ACC112 (cell line): ENCODE measurements around the gene SAP130.
"Not testable (repeated sequence)": the region's sequence is repeated elsewhere in the genome, so short reads cannot be mapped to it uniquely, and the experiment has no call there.

ENCODE experiments used
- H2AFZ ChIP-seq: fragments of 200-600 bp; sonication (generic); one replicate; pipeline ENCODE4 v1.6.0; 2017; ENCODE audit warnings: antibody characterized with exemption, low read length; ENCODE audit not compliant: unreplicated experiment
- H3K27ac ChIP-seq: fragments of 200-600 bp; sonication (generic); 2 replicates; pipeline ENCODE4 v1.5.1; 2014; ENCODE audit warnings: low read depth, mild to moderate bottlenecking, antibody characterized with exemption, low read length, moderate library complexity
- H3K27me3 ChIP-seq: fragments of 200-600 bp; sonication (generic); 2 replicates; pipeline ENCODE4 v1.6.1; 2014; ENCODE audit warnings: mild to moderate bottlenecking, antibody characterized with exemption, low read length, moderate library complexity, mixed read lengths; ENCODE audit not compliant: insufficient read depth
- H3K36me3 ChIP-seq: fragments of 200-600 bp; sonication (generic); 2 replicates; pipeline ENCODE4 v1.6.1; 2016; ENCODE audit warnings: mild to moderate bottlenecking, antibody characterized with exemption, low read length, moderate library complexity, mixed read lengths; ENCODE audit not compliant: insufficient read depth
- H3K4me1 ChIP-seq: fragments of 200-600 bp; sonication (generic); one replicate; pipeline ENCODE4 v1.6.1; 2016; ENCODE audit warnings: low read length, mixed read lengths; ENCODE audit not compliant: insufficient read depth, unreplicated experiment, control insufficient read depth
- H3K4me3 ChIP-seq: fragments of 200-600 bp; sonication (generic); 2 replicates; pipeline ENCODE4 v1.5.1; 2014; ENCODE audit warnings: mild to moderate bottlenecking, low read depth, low read length
- H3K79me2 ChIP-seq: fragments of 200-600 bp; sonication (generic); one replicate; pipeline ENCODE4 v1.6.0; 2016; ENCODE audit warnings: low read length; ENCODE audit not compliant: control insufficient read depth, unreplicated experiment, insufficient read depth

The SAP130 gene

DNA sequence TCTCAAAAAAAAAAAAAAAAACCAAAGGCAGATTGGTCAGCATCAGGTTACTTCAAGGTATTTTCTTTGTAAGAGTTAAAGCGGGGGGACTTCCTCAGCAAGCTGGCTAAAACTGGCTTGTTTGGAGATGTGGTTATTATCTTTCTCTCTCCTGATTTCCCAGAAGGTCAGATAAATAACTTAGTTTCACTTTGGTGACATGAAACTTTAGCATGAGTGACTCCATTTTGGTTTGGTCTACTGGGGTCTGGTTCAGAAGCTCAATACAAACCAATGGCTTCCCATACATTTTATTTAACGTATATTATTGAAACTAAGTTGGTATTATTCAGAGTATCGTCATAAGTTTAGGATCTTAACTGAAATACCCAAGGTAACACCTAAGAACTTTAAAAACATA is 100.5 kb downstream of the SAP130 start:
- Histone ChIP-seq H3K27ac (no peak overlapping the region), H3K4me1 (peaks cover 5% of the 10 kb centered on the region), H3K36me3 (no peaks in the 10 kb centered on the region), H3K79me2 (no peaks in the 10 kb centered on the region), H2AFZ (no peak overlapping the region), H3K4me3 (no peak overlapping the region), H3K27me3 (no peaks in the 10 kb centered on the region)

DNA sequence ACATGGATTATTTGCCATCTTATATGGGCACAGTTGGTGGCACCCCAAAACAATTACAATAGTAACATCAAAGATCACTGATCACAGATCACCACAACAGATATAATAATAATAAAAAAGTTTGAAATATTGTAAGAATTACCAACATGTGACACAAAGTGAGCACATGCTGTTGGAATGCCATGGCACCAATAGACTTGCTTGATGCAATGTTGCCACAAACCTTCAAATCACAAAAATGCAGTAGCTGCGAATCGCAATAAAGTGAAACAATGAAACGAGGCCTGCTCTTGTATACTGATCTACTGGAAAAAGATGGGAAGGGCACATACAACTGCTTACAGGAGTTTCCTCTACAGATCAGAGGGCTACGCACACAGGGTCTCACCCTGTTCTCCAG is 109.9 kb downstream of the SAP130 start:
- Histone ChIP-seq H3K79me2 (no peaks in the 10 kb centered on the region), H3K4me1 (no peaks in the 10 kb centered on the region), H3K27ac (no peak overlapping the region), H3K4me3 (no peak overlapping the region), H2AFZ (no peak overlapping the region), H3K27me3 (no peaks in the 10 kb centered on the region), H3K36me3 (no peaks in the 10 kb centered on the region)

DNA sequence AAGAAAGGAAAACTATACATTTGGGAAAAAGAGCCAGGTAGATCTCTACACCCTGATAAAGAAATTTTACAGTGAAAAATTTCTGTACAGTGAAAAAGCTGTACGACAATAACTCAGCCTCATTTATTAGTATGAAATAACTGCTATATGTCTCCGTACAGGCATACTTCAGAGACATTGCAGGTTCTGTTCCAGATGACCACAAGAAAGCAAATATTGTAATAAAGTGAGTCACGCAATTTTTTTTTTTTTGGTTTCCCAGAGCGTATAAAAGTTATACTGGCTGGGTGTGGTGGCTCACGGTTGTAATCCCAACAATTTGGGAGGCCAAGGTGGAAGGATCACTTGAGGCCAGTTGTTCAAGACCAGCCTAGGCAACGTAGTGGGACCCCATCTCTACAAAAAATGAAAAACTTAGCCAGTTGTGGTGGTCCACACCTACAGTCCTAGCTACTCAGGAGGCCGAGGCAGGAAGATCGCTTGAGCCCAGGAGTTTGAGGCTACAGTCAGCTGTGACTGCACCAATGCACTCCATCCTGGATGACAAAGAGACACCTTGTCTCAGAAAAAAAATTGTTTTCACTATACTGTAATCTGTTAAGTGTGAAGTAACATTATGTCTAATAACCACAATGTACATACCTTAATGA is 113.9 kb downstream of the SAP130 start:
- Histone ChIP-seq H2AFZ (no peak overlapping the region), H3K4me1 (no peaks in the 10 kb centered on the region), H3K36me3 (no peaks in the 10 kb centered on the region), H3K4me3 (no peak overlapping the region), H3K27ac (no peak overlapping the region), H3K79me2 (no peaks in the 10 kb centered on the region), H3K27me3 (no peaks in the 10 kb centered on the region)

DNA sequence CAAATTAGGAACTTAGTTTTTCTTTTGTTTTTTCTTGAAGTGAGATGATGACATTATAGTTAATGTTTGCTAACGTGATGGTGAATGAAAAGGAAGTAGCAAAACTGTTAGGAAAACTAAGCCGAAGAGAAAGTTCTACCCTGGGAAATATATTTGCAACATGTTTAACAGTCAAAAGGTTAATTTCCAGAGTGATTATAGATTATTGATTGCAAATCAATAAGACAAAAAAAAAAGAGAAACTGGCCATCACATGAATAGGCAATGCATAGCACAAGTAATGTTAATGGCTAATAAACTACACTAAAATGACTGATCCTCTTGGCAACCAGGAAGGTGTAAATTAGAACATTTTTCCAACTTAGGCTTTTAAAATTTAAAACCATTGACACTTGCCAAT is 116.1 kb downstream of the SAP130 start:
- Histone ChIP-seq H2AFZ (no peak overlapping the region), H3K36me3 (no peaks in the 10 kb centered on the region), H3K79me2 (no peaks in the 10 kb centered on the region), H3K27ac (no peak overlapping the region), H3K4me1 (no peaks in the 10 kb centered on the region), H3K4me3 (no peak overlapping the region), H3K27me3 (peaks cover 9% of the 10 kb centered on the region; the same call in 1 of the 2 replicates)

DNA sequence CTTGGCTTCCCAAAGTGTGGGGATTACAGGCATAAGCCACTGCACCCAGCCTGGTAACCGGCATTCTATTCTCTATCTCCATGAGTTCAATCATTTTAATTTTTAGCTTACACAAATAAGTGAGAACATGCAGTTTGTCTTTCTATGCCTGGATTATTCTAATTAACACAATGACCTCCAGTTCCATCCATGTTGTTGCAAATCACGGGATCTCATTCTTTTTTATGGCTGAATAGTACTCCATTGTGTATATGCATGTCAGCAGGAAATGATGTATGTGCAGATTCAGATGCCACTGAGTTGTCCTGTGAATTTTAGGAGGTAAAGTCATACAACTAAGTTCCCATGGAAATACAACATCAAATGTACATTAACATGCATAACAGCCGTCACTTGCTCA is 117.4 kb downstream of the SAP130 start:
- H3K4me3 ChIP-seq: no peak overlapping the region
- no peaks in the 10 kb centered on the region for H3K36me3 ChIP-seq
- H3K4me1 ChIP-seq: no peaks in the 10 kb centered on the region
- peaks cover 20% of the 10 kb centered on the region for H3K27me3 ChIP-seq
- H3K27ac ChIP-seq: no peak overlapping the region
- no peaks in the 10 kb centered on the region for H3K79me2 ChIP-seq
- no peak overlapping the region for H2AFZ ChIP-seq

DNA sequence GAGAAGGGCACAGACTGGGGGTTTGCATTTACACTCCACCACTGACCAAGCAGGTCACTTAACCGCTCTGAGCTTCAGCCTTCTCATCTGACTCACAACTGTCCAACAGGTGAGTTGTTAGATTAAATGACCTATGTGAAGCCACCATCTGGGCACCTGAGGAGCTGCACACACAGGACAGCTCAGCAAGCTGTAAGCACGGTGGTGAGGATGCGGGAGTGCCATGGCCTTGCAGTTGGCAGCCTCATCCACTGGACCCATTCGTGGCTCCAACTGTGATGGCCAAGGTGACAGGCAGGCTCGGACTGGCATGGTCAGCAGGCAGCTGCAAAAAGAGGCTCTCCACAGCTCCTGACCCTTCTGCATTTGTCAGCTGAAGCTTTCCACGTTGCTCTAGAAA is 118.8 kb downstream of the SAP130 start:
- Histone ChIP-seq H3K27me3 (peaks cover 21% of the 10 kb centered on the region), H3K79me2 (no peaks in the 10 kb centered on the region), H2AFZ (no peak overlapping the region), H3K4me3 (no peak overlapping the region), H3K27ac (no peak overlapping the region), H3K36me3 (no peaks in the 10 kb centered on the region), H3K4me1 (no peaks in the 10 kb centered on the region)

DNA sequence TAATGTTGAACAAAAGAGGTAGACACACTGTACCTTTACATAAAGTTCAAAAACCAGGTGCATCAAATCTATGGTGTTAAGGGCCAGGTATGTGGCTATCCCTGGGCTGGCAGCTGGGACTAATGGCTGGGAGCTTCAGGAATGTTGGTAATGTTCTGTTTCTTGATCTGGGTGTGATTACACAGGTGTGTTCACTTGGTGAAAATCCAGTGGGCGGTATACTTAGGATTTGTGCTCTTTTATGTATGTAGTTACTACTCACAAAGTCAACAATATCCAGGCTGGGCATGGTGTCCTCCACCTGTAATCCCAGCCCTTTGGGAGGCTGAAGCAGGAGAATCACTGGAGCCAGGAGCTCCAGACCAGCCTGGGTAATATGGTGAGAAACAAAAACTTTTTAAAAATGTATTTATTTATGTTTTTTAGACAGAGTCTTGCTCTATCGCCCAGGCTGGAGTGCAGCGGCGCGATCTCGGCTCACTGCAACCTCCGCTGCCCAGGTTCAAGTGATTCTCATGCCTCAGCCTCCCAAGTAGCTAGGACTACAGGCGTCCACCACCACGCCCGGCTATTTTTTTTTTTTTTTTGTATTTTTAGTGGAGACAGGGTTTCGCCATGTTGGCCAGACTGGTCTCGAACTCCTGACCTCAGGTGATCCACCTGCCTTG is 120.0 kb downstream of the SAP130 start:
- not testable (repeated sequence) for H2AFZ ChIP-seq, H3K4me3 ChIP-seq, H3K79me2 ChIP-seq, H3K36me3 ChIP-seq, H3K27ac ChIP-seq, H3K4me1 ChIP-seq
- peaks cover 21% of the 10 kb centered on the region for H3K27me3 ChIP-seq

DNA sequence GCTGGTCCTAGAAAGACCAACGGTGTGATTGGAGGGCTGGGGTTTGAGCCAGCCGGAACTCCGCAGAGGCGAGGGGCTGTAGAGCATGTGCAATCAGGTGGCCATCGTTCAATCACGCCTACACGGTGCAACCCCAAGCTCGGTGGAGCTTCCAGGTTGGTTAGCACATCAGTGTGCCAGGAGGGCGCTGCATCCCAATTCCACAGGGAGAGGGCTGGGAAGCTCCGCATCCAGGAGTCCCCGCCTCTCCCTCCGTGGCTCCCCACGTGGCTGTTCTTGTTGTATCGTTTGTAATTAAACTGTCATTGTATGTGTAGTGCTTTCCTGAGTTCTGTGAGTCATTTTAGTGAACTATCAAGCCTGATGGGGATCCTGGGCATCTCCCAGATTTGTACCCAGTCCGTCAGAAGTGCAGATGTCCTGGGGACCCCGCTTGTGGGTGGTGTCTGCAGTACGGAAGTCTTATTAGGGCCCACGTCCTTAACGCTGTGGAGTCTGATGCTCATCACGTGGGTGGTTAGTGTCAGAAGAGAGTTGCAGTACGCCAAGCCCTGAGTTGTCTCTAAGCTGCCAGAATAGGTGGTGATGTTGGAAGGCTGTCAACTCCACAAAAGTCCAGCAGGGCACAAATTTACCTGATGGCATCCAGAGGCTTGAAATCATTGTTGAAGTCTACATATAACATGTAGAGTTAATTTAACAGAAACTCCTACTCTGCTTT is 121.5 kb downstream of the SAP130 start:
- Histone ChIP-seq H3K36me3 (no peaks in the 10 kb centered on the region), H3K4me1 (no peaks in the 10 kb centered on the region), H2AFZ (no peak overlapping the region), H3K27me3 (peaks cover 21% of the 10 kb centered on the region), H3K4me3 (no peak overlapping the region), H3K27ac (no peak overlapping the region), H3K79me2 (no peaks in the 10 kb centered on the region)

DNA sequence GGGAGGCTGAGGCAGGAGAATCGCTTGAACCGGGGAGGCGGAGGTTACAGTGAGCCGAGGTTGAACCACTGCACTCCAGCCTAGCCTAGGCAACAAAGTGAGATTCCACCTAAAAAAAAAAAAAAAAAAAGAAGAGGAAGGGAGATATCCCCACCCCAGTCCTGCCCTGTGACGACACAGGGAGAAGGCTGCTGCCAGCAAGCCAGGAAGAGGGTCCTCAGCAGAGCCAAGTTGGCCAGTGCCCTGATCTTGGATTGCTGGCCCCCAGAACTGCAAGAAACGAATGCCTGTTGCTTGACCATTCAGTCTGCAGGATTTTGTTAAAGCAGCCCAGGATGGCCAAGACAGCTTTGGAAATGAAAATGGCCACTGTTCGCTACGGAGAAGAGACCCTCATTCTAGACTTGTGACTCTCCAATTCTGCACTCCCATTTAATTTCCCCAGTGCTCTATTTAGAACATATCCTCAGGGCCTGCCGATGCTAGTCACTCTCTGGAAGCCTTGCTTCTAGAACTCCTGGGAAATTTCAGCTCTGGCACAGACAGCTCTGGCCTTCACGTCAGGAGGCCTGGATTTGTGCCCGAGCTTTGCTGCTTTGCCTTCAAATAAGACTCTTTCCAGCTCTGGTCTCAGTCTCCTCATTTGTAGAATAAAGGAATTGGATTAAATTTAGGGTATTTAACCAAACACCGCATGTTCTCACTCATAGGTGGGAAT is 126.4 kb downstream of the SAP130 start:
- H3K79me2 ChIP-seq: no peaks in the 10 kb centered on the region
- H3K4me1 ChIP-seq: no peaks in the 10 kb centered on the region
- peaks cover 10% of the 10 kb centered on the region for H3K27me3 ChIP-seq
- H3K27ac ChIP-seq: no peak overlapping the region
- H3K4me3 ChIP-seq: no peak overlapping the region
- no peak overlapping the region for H2AFZ ChIP-seq
- no peaks in the 10 kb centered on the region for H3K36me3 ChIP-seq

DNA sequence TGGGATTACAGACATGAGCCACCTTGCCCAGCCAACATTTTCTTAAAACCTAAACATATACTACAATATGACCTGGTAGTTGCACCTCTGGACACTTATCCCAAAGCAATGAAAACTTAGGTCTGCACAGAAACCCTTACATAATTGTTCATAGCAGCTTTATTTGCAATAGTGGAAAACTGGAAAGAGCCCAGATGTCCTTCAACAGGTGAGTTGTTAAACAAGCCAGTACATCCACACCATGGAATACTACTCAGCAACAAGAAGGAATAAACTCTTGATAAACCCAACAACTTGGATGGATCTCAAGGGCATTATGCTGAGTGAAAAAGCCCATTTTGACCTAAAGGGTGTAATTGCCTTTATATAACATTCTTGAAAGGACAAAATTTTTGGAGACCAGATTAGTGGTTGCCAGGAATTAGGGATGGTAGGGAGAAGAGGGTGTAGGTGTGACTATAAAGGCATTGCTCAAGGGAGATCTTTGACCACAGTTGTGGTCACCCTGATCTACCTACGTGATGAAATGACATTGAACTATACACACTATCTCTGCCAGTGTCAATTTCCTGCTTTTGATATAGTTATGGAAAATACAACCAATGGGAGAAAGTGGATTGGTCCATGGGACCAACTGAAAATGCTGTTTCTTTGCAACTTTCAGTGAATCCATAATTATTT is 130.2 kb downstream of the SAP130 start:
- no peak overlapping the region for H3K27ac ChIP-seq
- H2AFZ ChIP-seq: no peak overlapping the region
- no peaks in the 10 kb centered on the region for H3K4me1 ChIP-seq
- H3K4me3 ChIP-seq: no peak overlapping the region
- H3K36me3 ChIP-seq: no peaks in the 10 kb centered on the region
- H3K79me2 ChIP-seq: no peaks in the 10 kb centered on the region
- H3K27me3 ChIP-seq: no peaks in the 10 kb centered on the region
